Testis (tissue), 3 donors: ENCODE data around the gene ABI3. TPM values are rescaled to one million over a fixed set of nuclear protein-coding genes. Genes with fewer than 3 reads are reported as not detected.

Source experiments
- DNase-seq: peaks from one replicate; pipeline ENCODE4 v3.0.0-alpha.2; 2019
- H3K27ac ChIP-seq, 2 donors: fragments of 200-600 bp; sonication (generic); one replicate each; pipeline ENCODE4 v1.5.1; 2019
- H3K27me3 ChIP-seq: fragments of 200-600 bp; sonication (generic); one replicate; pipeline ENCODE4 v1.5.1; 2019
- H3K36me3 ChIP-seq: fragments of 200-600 bp; sonication (generic); one replicate; pipeline ENCODE4 v1.5.1; 2017; ENCODE audit warnings: low read depth; ENCODE audit errors: missing control alignments
- H3K4me1 ChIP-seq: fragments of 200-600 bp; sonication (generic); one replicate; pipeline ENCODE4 v1.5.1; 2019
- H3K4me3 ChIP-seq, 2 donors: fragments of 200-600 bp; sonication (generic); one replicate each; pipeline ENCODE4 v1.5.1; 2017 to 2019
- H3K9me3 ChIP-seq: fragments of 200-600 bp; sonication (generic); one replicate; pipeline ENCODE4 v1.5.1; 2017
- CTCF ChIP-seq, 3 experiments: fragments of 450-650 bp in 2 of 3; fragments of 200-600 bp in 1 of 3; sonication (generic) in 1 of 3; IDR thresholded peaks; one replicate each; pipeline ENCODE4 v1.5.1; 2016 to 2019; ENCODE audit warnings: antibody characterized with exemption in 3 of 3, mild to moderate bottlenecking in 2 of 3, moderate library complexity in 1 of 3
- POLR2A ChIP-seq: fragments of 450-650 bp; IDR thresholded peaks from one replicate; pipeline ENCODE4 v1.6.1; 2017; ENCODE audit warnings: antibody characterized with exemption, mild to moderate bottlenecking, moderate library complexity
- WGBS, 2 donors: methylation state at CpG; one replicate each; pipeline ENCODE4 v1.1.5; 2018; 5-methylcytosine and 5-hydroxymethylcytosine counted together
- intact Hi-C: fragments of 100-400 bp; cut with DNase I; formaldehyde crosslinking; loops from one replicate; pipeline ENCODE4 v1.15.1; 2023; ENCODE audit warnings: low total_unique reads
- polyA plus RNA-seq: library from polyadenylated mRNA; stranded (reverse); fragments of 350-450 nt; fragmentation: Illumina TruSeq; extraction: RNeasy Lipid Tissue Mini Kit (QIAGEN cat#74804); gene quantifications from one replicate; pipeline ENCODE4 v1.2.3, GENCODE V29; 2014; ENCODE audit warnings: low read depth, low replicate concordance; ENCODE audit not compliant: insufficient read depth
- total RNA-seq, 2 donors: library from RNA; depleted of rRNA; stranded (reverse); fragments of >200 nt; gene quantifications; one replicate each; pipeline ENCODE4 v1.2.3, GENCODE V29; 2016

ABI3 gene
- total and polyA plus RNA-seq, 3 donors from 2014 or later: 0.87 to 3.9 (median 2.2) TPM

DNA sequence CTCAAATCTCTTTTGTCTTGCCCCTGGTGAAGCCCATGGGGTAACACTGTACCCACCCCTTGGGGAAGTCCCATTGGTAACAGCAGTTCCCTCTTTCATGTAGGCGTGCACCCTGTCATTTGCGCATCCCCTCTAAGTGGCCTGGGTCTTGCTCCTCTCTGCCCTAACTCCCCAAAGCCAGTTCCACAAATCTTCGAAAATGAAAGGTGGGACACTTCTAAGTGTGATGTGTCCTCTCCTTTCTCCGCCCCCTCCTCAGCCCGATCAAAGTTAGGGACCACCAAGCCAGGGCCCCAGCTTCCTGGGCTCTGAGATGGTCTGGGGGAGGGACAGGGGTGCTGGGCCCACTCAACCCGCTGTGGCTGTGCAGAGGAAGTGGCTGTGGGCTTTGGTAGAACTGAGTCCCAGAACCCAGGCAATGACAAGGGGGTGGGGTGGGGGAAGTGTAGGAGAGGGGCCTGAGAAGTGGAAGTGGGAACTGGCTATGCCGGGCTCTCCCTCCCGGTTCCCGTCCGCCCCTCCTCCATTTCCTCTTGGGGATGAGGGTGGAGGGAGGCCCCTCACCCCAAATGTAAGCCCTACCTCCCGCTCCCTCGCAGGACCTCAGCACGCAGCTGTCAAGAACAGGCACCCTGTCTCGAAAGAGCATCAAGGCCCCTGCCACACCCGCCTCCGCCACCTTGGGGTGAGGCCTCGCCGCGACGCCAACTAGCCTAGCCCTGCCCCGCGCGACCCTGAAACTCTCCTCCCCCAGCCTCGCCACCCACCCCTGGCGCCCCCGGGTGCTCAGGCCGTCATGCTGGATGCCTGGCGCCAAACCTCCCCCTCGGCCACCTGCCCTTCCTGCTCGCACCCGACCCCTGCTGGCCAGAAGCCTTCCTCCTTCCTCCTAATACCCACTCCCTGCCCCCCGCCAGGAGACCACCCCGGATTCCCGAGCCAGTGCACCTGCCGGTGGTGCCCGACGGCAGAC is 8.7 kb downstream of the ABI3 start:
- Histone ChIP-seq H3K9me3 (no peaks in the 10 kb centered on the region), H3K36me3 (no peaks in the 10 kb centered on the region), H3K27ac (no peak overlapping the region), H3K27me3 (no peaks in the 10 kb centered on the region), H3K4me3 (peak overlapping the region in 1 of 2 donors; percentile 20), H3K4me1 (peaks cover 3% of the 10 kb centered on the region)
- 32 to 33% methylated on average over 25 to 37 of the region's 37 CpGs for WGBS, 2 donors
- TF ChIP-seq POLR2A (no peak), CTCF (IDR thresholded peaks at IDR 0.05) (peak in 1 of 3 experiments; percentile 16)
- no peak for DNase-seq
- intact Hi-C loops: no loop called here

DNA sequence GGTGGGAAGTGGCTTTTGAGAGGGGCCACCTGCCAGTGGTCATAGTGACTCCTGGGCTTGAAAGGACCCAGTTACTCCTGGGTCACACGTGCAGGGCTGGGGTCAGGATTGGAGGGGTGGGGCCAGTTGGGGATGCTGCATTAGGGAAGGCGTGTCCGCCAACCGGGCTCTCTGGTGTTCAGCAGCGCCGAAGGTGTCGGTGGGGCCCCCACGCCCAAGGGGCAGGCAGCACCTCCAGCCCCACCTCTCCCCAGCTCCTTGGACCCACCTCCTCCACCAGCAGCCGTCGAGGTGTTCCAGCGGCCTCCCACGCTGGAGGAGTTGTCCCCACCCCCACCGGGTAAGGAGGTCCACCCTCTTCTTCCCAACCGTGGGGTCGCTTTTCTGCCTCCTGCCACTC is 9.5 kb downstream of the ABI3 start:
- 31 to 58% methylated on average over 10 to 12 of the region's 15 CpGs for WGBS, 2 donors
- intact Hi-C loops: no loop called here
- H3K27ac ChIP-seq: no peak overlapping the region
- H3K36me3 ChIP-seq: no peaks in the 10 kb centered on the region
- no peak for DNase-seq
- no peaks in the 10 kb centered on the region for H3K9me3 ChIP-seq
- no peaks in the 10 kb centered on the region for H3K27me3 ChIP-seq
- peak overlapping the region in 1 of 2 donors; percentile 20 for H3K4me3 ChIP-seq
- H3K4me1 ChIP-seq: peaks cover 5% of the 10 kb centered on the region
- no peak for TF ChIP-seq CTCF (IDR thresholded peaks at IDR 0.05)
- no peak for TF ChIP-seq POLR2A

DNA sequence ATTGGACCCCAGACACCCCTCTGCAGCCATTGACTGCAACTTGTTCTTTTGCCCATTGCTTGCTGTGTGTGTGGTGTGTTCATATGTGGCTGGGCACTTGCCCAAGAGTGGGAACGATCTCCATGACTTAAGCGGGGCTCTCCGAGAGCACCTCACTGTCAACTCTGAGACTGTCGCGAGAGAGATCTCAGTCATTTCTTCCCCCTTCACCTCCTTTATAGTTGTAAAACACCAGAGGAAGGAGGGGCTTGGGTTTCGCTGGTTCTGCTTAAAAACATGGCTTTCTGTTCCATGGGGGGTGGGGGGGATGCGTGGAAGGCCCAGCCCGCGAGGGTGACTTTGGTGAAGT is 12.6 kb downstream of the ABI3 start:
- WGBS, 2 donors: 18% methylated on average over 8 to 9 of the region's 9 CpGs
- no peak for TF ChIP-seq POLR2A
- no peak for TF ChIP-seq CTCF (IDR thresholded peaks at IDR 0.05)
- no peaks in the 10 kb centered on the region for H3K27me3 ChIP-seq
- H3K9me3 ChIP-seq: no peaks in the 10 kb centered on the region
- no peak overlapping the region for H3K4me3 ChIP-seq
- no peak overlapping the region for H3K27ac ChIP-seq
- no peaks in the 10 kb centered on the region for H3K36me3 ChIP-seq
- DNase-seq: no peak
- H3K4me1 ChIP-seq: peaks cover 5% of the 10 kb centered on the region
- intact Hi-C loops: no loop called here

DNA sequence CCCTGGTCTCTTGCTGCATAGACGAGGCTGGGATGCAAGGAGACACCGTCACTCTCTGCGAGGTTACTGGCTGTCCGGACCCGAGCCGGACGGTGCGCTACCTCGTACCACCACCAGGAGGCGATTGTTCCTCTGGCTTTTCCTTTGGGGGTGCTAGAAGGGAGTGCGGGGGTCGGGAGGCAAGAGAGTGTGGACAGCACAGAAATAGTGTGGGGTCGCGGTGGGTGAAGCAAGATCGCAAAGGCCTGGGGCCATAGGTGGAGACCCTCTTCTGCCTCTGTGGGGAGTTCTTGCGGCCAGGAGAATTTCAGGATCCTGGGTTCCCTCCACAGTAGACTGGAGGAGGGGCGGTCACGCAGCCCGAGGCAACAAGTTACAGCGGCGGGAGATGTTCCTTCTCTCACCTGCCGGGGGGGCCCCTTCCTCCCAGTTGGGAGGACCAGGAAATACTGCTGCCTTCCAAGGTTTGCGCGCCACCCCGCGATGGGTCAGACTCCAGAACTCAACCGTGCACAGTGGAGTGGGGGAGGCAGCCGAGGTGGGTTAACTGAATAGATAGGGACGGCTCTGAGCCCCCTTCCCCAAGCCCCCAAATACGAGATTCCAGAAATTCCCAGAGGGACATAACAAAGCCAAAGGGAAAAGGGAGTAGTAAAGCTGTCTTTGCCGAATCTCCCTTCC is 13.2 kb downstream of the ABI3 start:
- intact Hi-C loops: no loop called here
- Histone ChIP-seq H3K4me1 (peaks cover 5% of the 10 kb centered on the region), H3K4me3 (peak overlapping the region; percentile 9 to 26), H3K9me3 (no peaks in the 10 kb centered on the region), H3K36me3 (no peaks in the 10 kb centered on the region), H3K27ac (no peak overlapping the region), H3K27me3 (no peaks in the 10 kb centered on the region)
- TF ChIP-seq CTCF (IDR thresholded peaks at IDR 0.05) (peak; percentile 69 to 81 (median 75)), POLR2A (no peak)
- DNase-seq: peak; percentile 75
- 1% methylated on average over 23 to 31 of the region's 31 CpGs for WGBS, 2 donors
